ENCODE measurements around the gene FNDC3A. TPM values are rescaled to one million over a fixed set of nuclear protein-coding genes. Genes with fewer than 3 reads are reported as not detected.

The FNDC3A gene
- total RNA-seq, 1 donor from 2014 or later, result 39.4 TPM

GRCh38 chr13:49220856-49221589 lies 245.3 kb downstream of the FNDC3A start:
- DNase-seq (ENCODE audit: low spot score), result peak; percentile 18
- peaks cover 6% of the 10 kb centered on the region for H3K9me3 Mint-ChIP-seq (ENCODE audit: unreplicated experiment)
- H3K27me3 Mint-ChIP-seq (ENCODE audit: unreplicated experiment), result peaks cover 32% of the 10 kb centered on the region
- peaks cover 17% of the 10 kb centered on the region for H3K36me3 Mint-ChIP-seq (ENCODE audit: low read depth, unreplicated experiment)
- H3K4me3 Mint-ChIP-seq (ENCODE audit: unreplicated experiment), result peak overlapping the region; percentile 52
- no peak overlapping the region for H3K27ac Mint-ChIP-seq (ENCODE audit: unreplicated experiment)
- peaks cover 22% of the 10 kb centered on the region for H3K4me1 Mint-ChIP-seq (ENCODE audit: unreplicated experiment)
- no peak for TF ChIP-seq CTCF (IDR thresholded peaks at IDR 0.05; ENCODE audit: unreplicated experiment)

- Mint-ChIP-seq H3K4me3 (ENCODE audit: unreplicated experiment) (peak overlapping the region; percentile 52), H3K36me3 (ENCODE audit: low read depth, unreplicated experiment) (peaks cover 17% of the 10 kb centered on the region)
- TF ChIP-seq CTCF (IDR thresholded peaks at IDR 0.05; ENCODE audit: unreplicated experiment), result no peak
Observed at GRCh38 chr13:49221590-49221965, 245.9 kb downstream of the FNDC3A start.

DNA sequence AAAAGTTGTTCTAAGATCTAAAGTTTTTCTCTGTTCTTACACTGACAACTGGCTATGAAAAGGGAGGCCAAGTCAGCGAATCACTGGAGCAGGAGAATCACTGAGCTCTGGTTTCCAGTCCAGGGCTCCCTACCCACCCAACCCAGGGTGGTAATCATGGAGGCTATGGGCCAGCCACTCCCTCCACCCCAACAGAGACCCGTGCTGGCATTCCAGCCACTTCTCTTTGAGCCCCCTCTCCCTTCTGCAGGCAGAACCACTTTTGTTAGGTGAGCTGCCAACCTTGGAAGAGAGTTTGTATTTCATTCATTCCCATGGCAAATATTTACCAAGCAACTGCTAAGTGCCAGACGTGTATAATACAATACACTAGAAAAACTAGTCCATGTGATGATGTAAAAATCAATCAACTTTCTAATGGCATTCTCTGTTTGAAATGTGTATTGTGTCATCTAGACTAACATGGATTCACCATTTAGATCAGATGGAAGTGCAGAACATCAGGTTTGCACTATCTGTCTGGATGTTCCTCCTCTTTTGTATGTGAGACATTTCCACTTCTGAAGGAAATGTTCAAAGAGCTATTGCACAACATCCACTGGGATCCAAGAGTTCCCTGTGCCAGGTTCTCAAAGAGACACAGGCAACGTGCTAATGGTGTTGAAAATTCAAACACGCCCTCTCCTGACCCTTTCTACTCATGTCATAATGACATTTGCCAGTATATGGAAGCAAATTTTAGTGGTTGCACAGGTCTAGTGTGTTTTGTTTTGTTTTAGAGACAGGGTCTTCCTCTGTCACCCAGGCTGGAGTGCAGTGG lies 249.7 kb downstream of the FNDC3A start:
- Mint-ChIP-seq H3K4me1 (ENCODE audit: unreplicated experiment) (peaks cover 4% of the 10 kb centered on the region), H3K9me3 (ENCODE audit: unreplicated experiment) (no peaks in the 10 kb centered on the region), H3K27ac (ENCODE audit: unreplicated experiment) (no peak overlapping the region), H3K27me3 (ENCODE audit: unreplicated experiment) (peaks cover 12% of the 10 kb centered on the region), H3K4me3 (ENCODE audit: unreplicated experiment) (no peak overlapping the region), H3K36me3 (ENCODE audit: low read depth, unreplicated experiment) (no peaks in the 10 kb centered on the region)
- TF ChIP-seq CTCF (IDR thresholded peaks at IDR 0.05; ENCODE audit: unreplicated experiment), result no peak
- no peak for DNase-seq (ENCODE audit: low spot score)

More at GRCh38 chr13:49221590-49221965, 245.9 kb downstream of the FNDC3A start:
- Mint-ChIP-seq H3K27me3 (ENCODE audit: unreplicated experiment) (peaks cover 32% of the 10 kb centered on the region), H3K27ac (ENCODE audit: unreplicated experiment) (no peak overlapping the region), H3K9me3 (ENCODE audit: unreplicated experiment) (peaks cover 6% of the 10 kb centered on the region), H3K4me1 (ENCODE audit: unreplicated experiment) (peaks cover 22% of the 10 kb centered on the region)
- no peak for DNase-seq (ENCODE audit: low spot score)

- no peak overlapping the region for H3K27ac Mint-ChIP-seq (ENCODE audit: unreplicated experiment)
- no peak for TF ChIP-seq CTCF (IDR thresholded peaks at IDR 0.05; ENCODE audit: unreplicated experiment)
Observed at GRCh38 chr13:49226613-49227012, 250.9 kb downstream of the FNDC3A start.

DNA sequence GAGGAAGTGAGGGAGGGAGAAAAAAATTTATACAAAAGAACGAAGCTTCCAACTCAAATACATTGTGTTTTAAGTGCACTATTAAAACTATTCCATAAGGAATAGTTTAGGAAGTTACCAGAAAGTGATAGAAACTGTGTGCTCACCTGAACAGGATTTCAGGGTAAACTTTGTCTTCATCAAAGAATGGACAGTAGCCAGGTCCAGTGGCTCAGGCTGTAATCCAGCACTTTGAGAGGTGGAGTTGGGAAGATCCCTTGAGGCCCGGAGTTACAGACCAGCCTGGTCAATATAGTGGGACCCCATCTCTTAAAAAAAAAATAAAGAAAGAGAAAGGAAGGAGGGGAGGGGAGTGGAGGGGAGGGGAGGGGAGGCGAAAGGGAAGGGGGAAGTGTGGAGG lies 259.0 kb downstream of the FNDC3A start:
- no peaks in the 10 kb centered on the region for H3K27me3 Mint-ChIP-seq (ENCODE audit: unreplicated experiment)
- H3K9me3 Mint-ChIP-seq (ENCODE audit: unreplicated experiment), result no peaks in the 10 kb centered on the region
- no peak overlapping the region for H3K27ac Mint-ChIP-seq (ENCODE audit: unreplicated experiment)
- no peak overlapping the region for H3K4me3 Mint-ChIP-seq (ENCODE audit: unreplicated experiment)
- H3K36me3 Mint-ChIP-seq (ENCODE audit: low read depth, unreplicated experiment), result no peaks in the 10 kb centered on the region
- no peak for DNase-seq (ENCODE audit: low spot score)
- TF ChIP-seq CTCF (IDR thresholded peaks at IDR 0.05; ENCODE audit: unreplicated experiment), result no peak
- H3K4me1 Mint-ChIP-seq (ENCODE audit: unreplicated experiment), result no peaks in the 10 kb centered on the region

More at GRCh38 chr13:49226613-49227012, 250.9 kb downstream of the FNDC3A start:
- Mint-ChIP-seq H3K27me3 (ENCODE audit: unreplicated experiment) (peaks cover 10% of the 10 kb centered on the region), H3K4me1 (ENCODE audit: unreplicated experiment) (peaks cover 3% of the 10 kb centered on the region), H3K9me3 (ENCODE audit: unreplicated experiment) (no peaks in the 10 kb centered on the region), H3K36me3 (ENCODE audit: low read depth, unreplicated experiment) (no peaks in the 10 kb centered on the region), H3K4me3 (ENCODE audit: unreplicated experiment) (no peak overlapping the region)
- no peak for DNase-seq (ENCODE audit: low spot score)

Measured in endothelial cell (in vitro differentiated cells).